ENCODE data around the gene COL6A3. TPM values are rescaled to one million over a fixed set of nuclear protein-coding genes. Genes with fewer than 3 reads are reported as not detected.
A peak's percentile ranks its signal among the peaks of the same experiment; 100 is the strongest.

The COL6A3 gene
- total RNA-seq, 3 donors from 2014 or later = 116 to 907 (median 320) TPM

GRCh38 chr2:237290261-237290660 is 123.7 kb downstream of the COL6A3 start:
- H3K27ac ChIP-seq = peak overlapping the region; percentile 82 to 89
- H3K36me3 ChIP-seq = no peaks in the 10 kb centered on the region
- no peak overlapping the region for H3K4me3 ChIP-seq
- no peaks in the 10 kb centered on the region for H3K9me3 ChIP-seq
- TF ChIP-seq POLR2AphosphoS5 (IDR thresholded peaks at IDR 0.05) = peak; percentile 21 to 72 (median 67)
- no peak for TF ChIP-seq POLR2A (IDR thresholded peaks at IDR 0.05)
- H3K27me3 ChIP-seq = no peaks in the 10 kb centered on the region
- DNase-seq (ENCODE audit: low spot score in 2 of 2) = no peak
- intact Hi-C loops (cut with DNase I; ENCODE audit: low total_unique reads) = no loop called here
- H3K4me1 ChIP-seq = no peaks in the 10 kb centered on the region

- no peak overlapping the region for H3K4me3 ChIP-seq
- DNase-seq (ENCODE audit: low spot score in 2 of 2) = no peak
These were observed 124.8 kb downstream of the COL6A3 start for GRCh38 chr2:237289139-237289538.

GRCh38 chr2:237287872-237288271 is 126.1 kb downstream of the COL6A3 start:
- intact Hi-C loops (cut with DNase I; ENCODE audit: low total_unique reads) = no loop called here
- H3K36me3 ChIP-seq = no peaks in the 10 kb centered on the region

More at GRCh38 chr2:237289139-237289538, 124.8 kb downstream of the COL6A3 start:
- H3K4me1 ChIP-seq = no peaks in the 10 kb centered on the region
- TF ChIP-seq CTCF (IDR thresholded peaks at IDR 0.05) = no peak
- no peak for TF ChIP-seq POLR2A (IDR thresholded peaks at IDR 0.05)
- no peak for TF ChIP-seq POLR2AphosphoS5 (IDR thresholded peaks at IDR 0.05)
- no peaks in the 10 kb centered on the region for H3K9me3 ChIP-seq
- H3K36me3 ChIP-seq = no peaks in the 10 kb centered on the region
- H3K27ac ChIP-seq = no peak overlapping the region
- intact Hi-C loops (cut with DNase I; ENCODE audit: low total_unique reads) = no loop called here
- no peaks in the 10 kb centered on the region for H3K27me3 ChIP-seq

GRCh38 chr2:237283131-237283928 is 130.6 kb downstream of the COL6A3 start:
- H3K27me3 ChIP-seq = no peaks in the 10 kb centered on the region
- DNase-seq (ENCODE audit: low spot score in 2 of 2) = no peak
- no peaks in the 10 kb centered on the region for H3K36me3 ChIP-seq
- intact Hi-C loops (cut with DNase I; ENCODE audit: low total_unique reads) = no loop called here
- no peaks in the 10 kb centered on the region for H3K9me3 ChIP-seq
- H3K4me3 ChIP-seq = no peak overlapping the region
- peaks cover 0 to 4% of the 10 kb centered on the region in 2 donors for H3K4me1 ChIP-seq
- no peak for TF ChIP-seq POLR2AphosphoS5 (IDR thresholded peaks at IDR 0.05)
- peak overlapping the region in 1 of 2 donors; percentile 52 for H3K27ac ChIP-seq

More at GRCh38 chr2:237287872-237288271, 126.1 kb downstream of the COL6A3 start:
- H3K27ac ChIP-seq = no peak overlapping the region
- TF ChIP-seq POLR2A (IDR thresholded peaks at IDR 0.05) (no peak), POLR2AphosphoS5 (IDR thresholded peaks at IDR 0.05) (no peak), CTCF (IDR thresholded peaks at IDR 0.05) (no peak)
- H3K4me1 ChIP-seq = no peaks in the 10 kb centered on the region
- no peaks in the 10 kb centered on the region for H3K9me3 ChIP-seq
- no peak overlapping the region for H3K4me3 ChIP-seq
- no peaks in the 10 kb centered on the region for H3K27me3 ChIP-seq
- no peak for DNase-seq (ENCODE audit: low spot score in 2 of 2)

GRCh38 chr2:237282568-237283128 is 131.3 kb downstream of the COL6A3 start:
- no peaks in the 10 kb centered on the region for H3K36me3 ChIP-seq
- no peak overlapping the region for H3K4me3 ChIP-seq
- H3K9me3 ChIP-seq = no peaks in the 10 kb centered on the region
- TF ChIP-seq CTCF (IDR thresholded peaks at IDR 0.05) = no peak
- TF ChIP-seq POLR2A (IDR thresholded peaks at IDR 0.05) = no peak
- no peak for TF ChIP-seq POLR2AphosphoS5 (IDR thresholded peaks at IDR 0.05)
- H3K4me1 ChIP-seq = peaks cover 0 to 4% of the 10 kb centered on the region in 2 donors
- no peaks in the 10 kb centered on the region for H3K27me3 ChIP-seq
- no peak for DNase-seq (ENCODE audit: low spot score in 2 of 2)
- intact Hi-C loops (cut with DNase I; ENCODE audit: low total_unique reads) = no loop called here
- H3K27ac ChIP-seq = peak overlapping the region in 1 of 2 donors; percentile 52

GRCh38 chr2:237281836-237282306 is 132.1 kb downstream of the COL6A3 start:
- no peaks in the 10 kb centered on the region for H3K27me3 ChIP-seq
- intact Hi-C loops (cut with DNase I; ENCODE audit: low total_unique reads) = no loop called here
- no peak overlapping the region for H3K4me3 ChIP-seq
- no peak for DNase-seq (ENCODE audit: low spot score in 2 of 2)
- H3K4me1 ChIP-seq = peaks cover 0 to 4% of the 10 kb centered on the region in 2 donors
- H3K27ac ChIP-seq = peak overlapping the region in 1 of 2 donors; percentile 39
- TF ChIP-seq POLR2A (IDR thresholded peaks at IDR 0.05) (no peak), CTCF (IDR thresholded peaks at IDR 0.05) (no peak), POLR2AphosphoS5 (IDR thresholded peaks at IDR 0.05) (no peak)
- no peaks in the 10 kb centered on the region for H3K36me3 ChIP-seq
- no peaks in the 10 kb centered on the region for H3K9me3 ChIP-seq
